HG02759 (cell line): ENCODE measurements around the gene EFNA4.

Experiments used
- ATAC-seq: cut with Tn5 transposase; IDR thresholded peaks from one replicate; pipeline ENCODE4 v1.9.1; 2021; ENCODE audit warnings: mild to moderate bottlenecking, moderate library complexity; ENCODE audit not compliant: unreplicated experiment

EFNA4 gene

GRCh38 chr1:155085504-155086127 lies 22.1 kb downstream of the EFNA4 start:
- no peak for ATAC-seq

GRCh38 chr1:155086128-155086741 lies 22.7 kb downstream of the EFNA4 start:
- no peak for ATAC-seq

GRCh38 chr1:155086856-155087535 lies 23.5 kb downstream of the EFNA4 start:
- no peak for ATAC-seq

- no peak for ATAC-seq
These were observed 27.8 kb downstream of the EFNA4 start for GRCh38 chr1:155091071-155092051.

GRCh38 chr1:155092131-155092530 lies 28.6 kb downstream of the EFNA4 start:
- no peak for ATAC-seq

- ATAC-seq = no peak
These were observed 29.1 kb downstream of the EFNA4 start for GRCh38 chr1:155092641-155093040.

GRCh38 chr1:155093911-155094621 lies 30.5 kb downstream of the EFNA4 start:
- ATAC-seq = no peak

- no peak for ATAC-seq
These were observed 31.0 kb downstream of the EFNA4 start for GRCh38 chr1:155094622-155094948.

GRCh38 chr1:155099331-155099730 lies 35.8 kb downstream of the EFNA4 start:
- no peak for ATAC-seq

- no peak for ATAC-seq
These were observed 39.8 kb downstream of the EFNA4 start for GRCh38 chr1:155103325-155103724.

- ATAC-seq = no peak
These were observed 41.3 kb downstream of the EFNA4 start for GRCh38 chr1:155104605-155105534.

GRCh38 chr1:155105604-155106011 lies 42.1 kb downstream of the EFNA4 start:
- no peak for ATAC-seq

- no peak for ATAC-seq
These were observed 43.3 kb downstream of the EFNA4 start for GRCh38 chr1:155106862-155107261.

GRCh38 chr1:155107309-155108264 lies 44.0 kb downstream of the EFNA4 start:
- no peak for ATAC-seq

GRCh38 chr1:155108296-155108695 lies 44.8 kb downstream of the EFNA4 start:
- ATAC-seq = no peak

- ATAC-seq = no peak
These were observed 46.8 kb downstream of the EFNA4 start for GRCh38 chr1:155110381-155110780.

GRCh38 chr1:155110826-155111225 lies 47.3 kb downstream of the EFNA4 start:
- no peak for ATAC-seq

GRCh38 chr1:155113450-155113980 lies 50.0 kb downstream of the EFNA4 start:
- ATAC-seq = no peak
